HEK293 (cell line): ENCODE results near the gene NOL9.

Experiments used
- CTCF ChIA-PET: fragments of 350-600 bp; formaldehyde crosslinking; extraction: SDS; loops from one replicate; lab custom pipeline; 2021; ENCODE audit warnings: antibody characterized with exemption; lab: Yijun Ruan, JAX
- POLR2A ChIA-PET: fragments of 300-600 bp; formaldehyde crosslinking; extraction: SDS; loops from one replicate; lab custom pipeline; 2020; ENCODE audit warnings: antibody characterized with exemption, inconsistent platforms; lab: Yijun Ruan, JAX
- H3K27ac ChIP-seq: fragments of 200-500 bp; sonication (Bioruptor generic); 2 replicates; pipeline ENCODE4 v1.5.1; 2014; ENCODE audit warnings: low read depth, low read length, control low read depth, inconsistent platforms; ENCODE audit errors: extremely low read depth
- H3K36me3 ChIP-seq, 2 experiments: fragments of 200-500 bp in 1 of 2; sonication (Bioruptor generic) in 1 of 2; 1 replicate in 1 of 2; 2 replicates in 1 of 2; pipeline ENCODE4 v1.5.1; 2014 to 2017; ENCODE audit warnings: inconsistent platforms in 2 of 2, low read length in 2 of 2; ENCODE audit not compliant: control insufficient read depth in 2 of 2, insufficient read depth in 1 of 2
- H3K4me1 ChIP-seq: fragments of 200-500 bp; sonication (Bioruptor generic); 2 replicates; pipeline ENCODE4 v1.5.1; 2014; ENCODE audit warnings: mild to moderate bottlenecking, low read length, inconsistent platforms; ENCODE audit not compliant: control insufficient read depth, insufficient read depth
- H3K4me3 ChIP-seq: 2 replicates; pipeline ENCODE4 v1.5.1; 2011; ENCODE audit warnings: low read depth, mild to moderate bottlenecking, control low read depth, low read length, moderate library complexity
- H3K9me3 ChIP-seq: fragments of 200-500 bp; sonication (Bioruptor generic); 2 replicates; pipeline ENCODE4 v1.5.1; 2014; ENCODE audit warnings: low read depth, low read length, inconsistent platforms; ENCODE audit not compliant: control insufficient read depth, insufficient read depth
- KLF1 ChIP-seq: fragments of 450-650 bp; formaldehyde crosslinking; IDR thresholded peaks from 2 replicates; pipeline ENCODE4 v1.5.1; 2016; ENCODE audit warnings: missing biosample characterization, missing genetic modification characterization
- MZF1 ChIP-seq: fragments of 450-650 bp; formaldehyde crosslinking; IDR thresholded peaks from 2 replicates; pipeline ENCODE4 v1.5.1; 2017; ENCODE audit warnings: missing biosample characterization, missing genetic modification characterization, borderline replicate concordance
- SP7 ChIP-seq: fragments of 450-650 bp; formaldehyde crosslinking; IDR thresholded peaks from 2 replicates; pipeline ENCODE4 v1.5.1; 2016; ENCODE audit warnings: missing biosample characterization, missing genetic modification characterization
- ZBTB20 ChIP-seq: fragments of 450-650 bp; formaldehyde crosslinking; IDR thresholded peaks from 2 replicates; pipeline ENCODE4 v1.5.1; 2016; ENCODE audit warnings: missing biosample characterization, missing genetic modification characterization
- ZFHX2 ChIP-seq: fragments of 450-650 bp; formaldehyde crosslinking; conservative IDR thresholded peaks from 2 replicates; pipeline ENCODE4 v1.5.1; 2016; ENCODE audit warnings: missing biosample characterization, missing genetic modification characterization
- ZNF140 ChIP-seq: fragments of 450-650 bp; formaldehyde crosslinking; IDR thresholded peaks from 2 replicates; pipeline ENCODE4 v1.5.1; 2016; ENCODE audit warnings: missing biosample characterization, missing genetic modification characterization
- ZNF157 ChIP-seq: fragments of 450-650 bp; formaldehyde crosslinking; IDR thresholded peaks from 2 replicates; pipeline ENCODE4 v1.5.1; 2016; ENCODE audit warnings: missing biosample characterization, missing genetic modification characterization
- ZNF174 ChIP-seq: fragments of 450-650 bp; formaldehyde crosslinking; IDR thresholded peaks from 2 replicates; pipeline ENCODE4 v1.5.0; 2017; ENCODE audit warnings: missing biosample characterization, mild to moderate bottlenecking, missing genetic modification characterization
- ZNF2 ChIP-seq: fragments of 450-650 bp; formaldehyde crosslinking; IDR thresholded peaks from 2 replicates; pipeline ENCODE4 v1.5.1; 2016; ENCODE audit warnings: missing biosample characterization, missing genetic modification characterization
- ZNF202 ChIP-seq: fragments of 450-650 bp; formaldehyde crosslinking; IDR thresholded peaks from 2 replicates; pipeline ENCODE4 v1.5.1; 2016; ENCODE audit warnings: missing biosample characterization, missing genetic modification characterization, borderline replicate concordance
- ZNF221 ChIP-seq: fragments of 450-650 bp; formaldehyde crosslinking; IDR thresholded peaks from 2 replicates; pipeline ENCODE4 v1.5.1; 2017; ENCODE audit warnings: missing biosample characterization, missing genetic modification characterization, borderline replicate concordance
- ZNF311 ChIP-seq: fragments of 450-650 bp; formaldehyde crosslinking; IDR thresholded peaks from 2 replicates; pipeline ENCODE4 v1.5.1; 2017; ENCODE audit warnings: missing biosample characterization, missing genetic modification characterization, borderline replicate concordance
- ZNF366 ChIP-seq: fragments of 450-650 bp; formaldehyde crosslinking; conservative IDR thresholded peaks from 2 replicates; pipeline ENCODE4 v1.5.1; 2016; ENCODE audit warnings: missing biosample characterization, missing genetic modification characterization
- ZNF658 ChIP-seq: fragments of 450-650 bp; formaldehyde crosslinking; IDR thresholded peaks from 2 replicates; pipeline ENCODE4; 2016; ENCODE audit warnings: missing biosample characterization, missing genetic modification characterization
- ZNF76 ChIP-seq: fragments of 450-650 bp; formaldehyde crosslinking; IDR thresholded peaks from 2 replicates; pipeline ENCODE4; 2016; ENCODE audit warnings: low read depth, missing biosample characterization, missing genetic modification characterization, borderline replicate concordance
- ZNF843 ChIP-seq: fragments of 450-650 bp; formaldehyde crosslinking; IDR thresholded peaks from 2 replicates; pipeline ENCODE4 v1.5.1; 2016; ENCODE audit warnings: missing biosample characterization, missing genetic modification characterization
- TF ChIP-seq, protein P1 (sequence below): fragments of 450-650 bp; formaldehyde crosslinking; IDR thresholded peaks from 2 replicates; pipeline ENCODE4 v1.5.1; 2017; ENCODE audit warnings: missing biosample characterization, missing genetic modification characterization
- TF ChIP-seq, protein P2 (sequence below): fragments of 450-650 bp; formaldehyde crosslinking; IDR thresholded peaks from 2 replicates; pipeline ENCODE4 v1.5.1; 2016; ENCODE audit warnings: missing biosample characterization, missing genetic modification characterization
- TF ChIP-seq, protein P3 (sequence below): fragments of 450-650 bp; formaldehyde crosslinking; IDR thresholded peaks from 2 replicates; pipeline ENCODE4 v1.5.1; 2016; ENCODE audit warnings: missing biosample characterization, missing genetic modification characterization
- TF ChIP-seq, protein P4 (sequence below): fragments of 450-650 bp; formaldehyde crosslinking; IDR thresholded peaks from 2 replicates; pipeline ENCODE4 v1.5.1; 2017; ENCODE audit warnings: missing biosample characterization, missing genetic modification characterization
- TF ChIP-seq, protein P5 (sequence below): sonication (generic); formaldehyde crosslinking; IDR thresholded peaks from 2 replicates; pipeline ENCODE4 v1.8.1; 2022; ENCODE audit warnings: mild to moderate bottlenecking, moderate library complexity, missing genetic modification reagents
- TF ChIP-seq, protein P6 (sequence below): fragments of 450-650 bp; formaldehyde crosslinking; IDR thresholded peaks from 2 replicates; pipeline ENCODE4 v1.5.1; 2016; ENCODE audit warnings: missing biosample characterization, missing genetic modification characterization, borderline replicate concordance

Gene NOL9

DNA sequence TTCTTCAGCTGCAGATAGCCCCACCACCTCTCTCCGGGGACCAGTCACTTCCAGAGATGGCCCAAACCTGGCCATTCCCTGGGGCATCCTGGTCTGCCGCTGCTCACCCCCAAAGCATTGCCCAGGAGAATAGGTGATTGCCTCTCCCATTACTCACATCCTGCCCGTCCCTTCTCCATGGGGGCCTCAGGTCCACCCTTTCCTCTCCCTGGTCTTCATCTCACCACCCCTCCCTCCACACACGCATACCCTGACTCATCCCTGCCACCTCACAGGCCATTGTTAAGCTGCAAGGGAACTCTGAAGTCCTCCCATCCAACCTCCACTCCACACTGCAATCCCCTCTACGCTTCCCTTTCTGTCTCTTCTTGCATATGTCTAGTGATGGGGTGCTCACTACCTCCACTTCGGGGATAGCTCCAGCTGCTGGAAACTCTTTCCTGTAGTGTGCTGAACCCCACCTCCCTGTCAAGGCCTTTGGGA, 62.8 kb downstream of the NOL9 start, which contains the start of gene PLEKHG5 (continued):
- TF ChIP-seq, protein P1, sequence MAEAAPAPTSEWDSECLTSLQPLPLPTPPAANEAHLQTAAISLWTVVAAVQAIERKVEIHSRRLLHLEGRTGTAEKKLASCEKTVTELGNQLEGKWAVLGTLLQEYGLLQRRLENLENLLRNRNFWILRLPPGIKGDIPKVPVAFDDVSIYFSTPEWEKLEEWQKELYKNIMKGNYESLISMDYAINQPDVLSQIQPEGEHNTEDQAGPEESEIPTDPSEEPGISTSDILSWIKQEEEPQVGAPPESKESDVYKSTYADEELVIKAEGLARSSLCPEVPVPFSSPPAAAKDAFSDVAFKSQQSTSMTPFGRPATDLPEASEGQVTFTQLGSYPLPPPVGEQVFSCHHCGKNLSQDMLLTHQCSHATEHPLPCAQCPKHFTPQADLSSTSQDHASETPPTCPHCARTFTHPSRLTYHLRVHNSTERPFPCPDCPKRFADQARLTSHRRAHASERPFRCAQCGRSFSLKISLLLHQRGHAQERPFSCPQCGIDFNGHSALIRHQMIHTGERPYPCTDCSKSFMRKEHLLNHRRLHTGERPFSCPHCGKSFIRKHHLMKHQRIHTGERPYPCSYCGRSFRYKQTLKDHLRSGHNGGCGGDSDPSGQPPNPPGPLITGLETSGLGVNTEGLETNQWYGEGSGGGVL, result peak; percentile 81
- TF ChIP-seq KLF1 (tag by site-specific recombination), result peak; percentile 94
- TF ChIP-seq ZNF366 (tag by site-specific recombination), result peak; percentile 83
- no peak; the same call in 1 of the 2 replicates for TF ChIP-seq ZFHX2 (tag by site-specific recombination)
- TF ChIP-seq ZBTB20, result peak; percentile 71; the same call in 1 of the 2 replicates
- no peak for TF ChIP-seq ZNF658 (tag by site-specific recombination)
- TF ChIP-seq, protein P2, sequence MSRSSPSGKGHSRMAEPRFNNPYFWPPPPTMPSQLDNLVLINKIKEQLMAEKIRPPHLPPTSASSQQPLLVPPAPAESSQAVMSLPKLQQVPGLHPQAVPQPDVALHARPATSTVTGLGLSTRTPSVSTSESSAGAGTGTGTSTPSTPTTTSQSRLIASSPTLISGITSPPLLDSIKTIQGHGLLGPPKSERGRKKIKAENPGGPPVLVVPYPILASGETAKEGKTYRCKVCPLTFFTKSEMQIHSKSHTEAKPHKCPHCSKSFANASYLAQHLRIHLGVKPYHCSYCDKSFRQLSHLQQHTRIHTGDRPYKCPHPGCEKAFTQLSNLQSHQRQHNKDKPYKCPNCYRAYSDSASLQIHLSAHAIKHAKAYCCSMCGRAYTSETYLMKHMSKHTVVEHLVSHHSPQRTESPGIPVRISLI (tag by site-specific recombination), result no peak
- TF ChIP-seq ZNF140 (tag by site-specific recombination), result no peak
- TF ChIP-seq ZNF2 (tag by site-specific recombination), result no peak
- TF ChIP-seq, all 188 proteins: peak for 30

DNA sequence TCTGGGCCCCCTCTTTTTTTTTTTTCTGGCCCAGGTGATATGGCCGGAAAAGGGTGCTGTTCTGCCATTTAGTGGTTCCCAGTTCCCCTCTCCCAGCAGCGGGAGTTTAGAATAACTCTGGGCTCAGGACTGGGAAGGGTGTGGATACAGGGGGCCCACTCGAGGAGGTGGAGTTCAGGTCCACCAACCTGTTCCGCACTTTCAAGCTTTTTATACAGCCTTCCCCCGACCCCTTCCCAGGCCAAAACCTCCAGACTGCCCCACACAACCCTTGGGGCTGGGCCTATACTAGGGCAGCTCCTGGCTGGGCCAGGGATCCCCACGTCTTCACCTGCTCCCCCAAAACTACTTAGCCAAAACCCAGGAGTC, 63.2 kb downstream of the NOL9 start:
- peak overlapping the region; percentile 67; the same call in 1 of the 2 replicates for H3K27ac ChIP-seq
- TF ChIP-seq ZNF157 (tag by site-specific recombination), result no peak
- no peak for TF ChIP-seq ZNF202 (tag by site-specific recombination)
- no peak for TF ChIP-seq ZNF311 (tag by site-specific recombination)
- TF ChIP-seq, protein P3, sequence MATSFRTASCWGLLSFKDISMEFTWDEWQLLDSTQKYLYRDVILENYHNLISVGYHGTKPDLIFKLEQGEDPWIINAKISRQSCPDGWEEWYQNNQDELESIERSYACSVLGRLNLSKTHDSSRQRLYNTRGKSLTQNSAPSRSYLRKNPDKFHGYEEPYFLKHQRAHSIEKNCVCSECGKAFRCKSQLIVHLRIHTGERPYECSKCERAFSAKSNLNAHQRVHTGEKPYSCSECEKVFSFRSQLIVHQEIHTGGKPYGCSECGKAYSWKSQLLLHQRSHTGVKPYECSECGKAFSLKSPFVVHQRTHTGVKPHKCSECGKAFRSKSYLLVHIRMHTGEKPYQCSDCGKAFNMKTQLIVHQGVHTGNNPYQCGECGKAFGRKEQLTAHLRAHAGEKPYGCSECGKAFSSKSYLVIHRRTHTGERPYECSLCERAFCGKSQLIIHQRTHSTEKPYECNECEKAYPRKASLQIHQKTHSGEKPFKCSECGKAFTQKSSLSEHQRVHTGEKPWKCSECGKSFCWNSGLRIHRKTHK (tag by site-specific recombination), result no peak
- TF ChIP-seq ZNF221, result no peak
- TF ChIP-seq, protein P4, sequence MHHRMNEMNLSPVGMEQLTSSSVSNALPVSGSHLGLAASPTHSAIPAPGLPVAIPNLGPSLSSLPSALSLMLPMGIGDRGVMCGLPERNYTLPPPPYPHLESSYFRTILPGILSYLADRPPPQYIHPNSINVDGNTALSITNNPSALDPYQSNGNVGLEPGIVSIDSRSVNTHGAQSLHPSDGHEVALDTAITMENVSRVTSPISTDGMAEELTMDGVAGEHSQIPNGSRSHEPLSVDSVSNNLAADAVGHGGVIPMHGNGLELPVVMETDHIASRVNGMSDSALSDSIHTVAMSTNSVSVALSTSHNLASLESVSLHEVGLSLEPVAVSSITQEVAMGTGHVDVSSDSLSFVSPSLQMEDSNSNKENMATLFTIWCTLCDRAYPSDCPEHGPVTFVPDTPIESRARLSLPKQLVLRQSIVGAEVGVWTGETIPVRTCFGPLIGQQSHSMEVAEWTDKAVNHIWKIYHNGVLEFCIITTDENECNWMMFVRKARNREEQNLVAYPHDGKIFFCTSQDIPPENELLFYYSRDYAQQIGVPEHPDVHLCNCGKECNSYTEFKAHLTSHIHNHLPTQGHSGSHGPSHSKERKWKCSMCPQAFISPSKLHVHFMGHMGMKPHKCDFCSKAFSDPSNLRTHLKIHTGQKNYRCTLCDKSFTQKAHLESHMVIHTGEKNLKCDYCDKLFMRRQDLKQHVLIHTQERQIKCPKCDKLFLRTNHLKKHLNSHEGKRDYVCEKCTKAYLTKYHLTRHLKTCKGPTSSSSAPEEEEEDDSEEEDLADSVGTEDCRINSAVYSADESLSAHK, result 0 out of 2 replicates have a peak, but pooled peaks have one; percentile 18
- no peak for TF ChIP-seq ZNF843 (tag by site-specific recombination)
- TF ChIP-seq, protein P5, sequence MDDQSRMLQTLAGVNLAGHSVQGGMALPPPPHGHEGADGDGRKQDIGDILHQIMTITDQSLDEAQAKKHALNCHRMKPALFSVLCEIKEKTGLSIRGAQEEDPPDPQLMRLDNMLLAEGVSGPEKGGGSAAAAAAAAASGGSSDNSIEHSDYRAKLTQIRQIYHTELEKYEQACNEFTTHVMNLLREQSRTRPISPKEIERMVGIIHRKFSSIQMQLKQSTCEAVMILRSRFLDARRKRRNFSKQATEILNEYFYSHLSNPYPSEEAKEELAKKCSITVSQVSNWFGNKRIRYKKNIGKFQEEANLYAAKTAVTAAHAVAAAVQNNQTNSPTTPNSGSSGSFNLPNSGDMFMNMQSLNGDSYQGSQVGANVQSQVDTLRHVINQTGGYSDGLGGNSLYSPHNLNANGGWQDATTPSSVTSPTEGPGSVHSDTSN (CRISPR knock-in tag), result no peak
- TF ChIP-seq MZF1 (tag by site-specific recombination), result no peak
- TF ChIP-seq, protein P6, sequence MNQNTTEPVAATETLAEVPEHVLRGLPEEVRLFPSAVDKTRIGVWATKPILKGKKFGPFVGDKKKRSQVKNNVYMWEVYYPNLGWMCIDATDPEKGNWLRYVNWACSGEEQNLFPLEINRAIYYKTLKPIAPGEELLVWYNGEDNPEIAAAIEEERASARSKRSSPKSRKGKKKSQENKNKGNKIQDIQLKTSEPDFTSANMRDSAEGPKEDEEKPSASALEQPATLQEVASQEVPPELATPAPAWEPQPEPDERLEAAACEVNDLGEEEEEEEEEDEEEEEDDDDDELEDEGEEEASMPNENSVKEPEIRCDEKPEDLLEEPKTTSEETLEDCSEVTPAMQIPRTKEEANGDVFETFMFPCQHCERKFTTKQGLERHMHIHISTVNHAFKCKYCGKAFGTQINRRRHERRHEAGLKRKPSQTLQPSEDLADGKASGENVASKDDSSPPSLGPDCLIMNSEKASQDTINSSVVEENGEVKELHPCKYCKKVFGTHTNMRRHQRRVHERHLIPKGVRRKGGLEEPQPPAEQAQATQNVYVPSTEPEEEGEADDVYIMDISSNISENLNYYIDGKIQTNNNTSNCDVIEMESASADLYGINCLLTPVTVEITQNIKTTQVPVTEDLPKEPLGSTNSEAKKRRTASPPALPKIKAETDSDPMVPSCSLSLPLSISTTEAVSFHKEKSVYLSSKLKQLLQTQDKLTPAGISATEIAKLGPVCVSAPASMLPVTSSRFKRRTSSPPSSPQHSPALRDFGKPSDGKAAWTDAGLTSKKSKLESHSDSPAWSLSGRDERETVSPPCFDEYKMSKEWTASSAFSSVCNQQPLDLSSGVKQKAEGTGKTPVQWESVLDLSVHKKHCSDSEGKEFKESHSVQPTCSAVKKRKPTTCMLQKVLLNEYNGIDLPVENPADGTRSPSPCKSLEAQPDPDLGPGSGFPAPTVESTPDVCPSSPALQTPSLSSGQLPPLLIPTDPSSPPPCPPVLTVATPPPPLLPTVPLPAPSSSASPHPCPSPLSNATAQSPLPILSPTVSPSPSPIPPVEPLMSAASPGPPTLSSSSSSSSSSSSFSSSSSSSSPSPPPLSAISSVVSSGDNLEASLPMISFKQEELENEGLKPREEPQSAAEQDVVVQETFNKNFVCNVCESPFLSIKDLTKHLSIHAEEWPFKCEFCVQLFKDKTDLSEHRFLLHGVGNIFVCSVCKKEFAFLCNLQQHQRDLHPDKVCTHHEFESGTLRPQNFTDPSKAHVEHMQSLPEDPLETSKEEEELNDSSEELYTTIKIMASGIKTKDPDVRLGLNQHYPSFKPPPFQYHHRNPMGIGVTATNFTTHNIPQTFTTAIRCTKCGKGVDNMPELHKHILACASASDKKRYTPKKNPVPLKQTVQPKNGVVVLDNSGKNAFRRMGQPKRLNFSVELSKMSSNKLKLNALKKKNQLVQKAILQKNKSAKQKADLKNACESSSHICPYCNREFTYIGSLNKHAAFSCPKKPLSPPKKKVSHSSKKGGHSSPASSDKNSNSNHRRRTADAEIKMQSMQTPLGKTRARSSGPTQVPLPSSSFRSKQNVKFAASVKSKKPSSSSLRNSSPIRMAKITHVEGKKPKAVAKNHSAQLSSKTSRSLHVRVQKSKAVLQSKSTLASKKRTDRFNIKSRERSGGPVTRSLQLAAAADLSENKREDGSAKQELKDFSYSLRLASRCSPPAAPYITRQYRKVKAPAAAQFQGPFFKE (tag by site-specific recombination), result no peak
- no peak for TF ChIP-seq ZNF76 (tag by site-specific recombination)
- TF ChIP-seq SP7 (tag by site-specific recombination), result no peak
- TF ChIP-seq ZNF174 (tag by site-specific recombination), result no peak

More for the DNA sequence above, 63.2 kb downstream of the NOL9 start:
- CTCF ChIA-PET, result interaction anchor here (0.8 to 3.6 kb wide), 11 partner anchors 8 to 246 kb away, joined by 3 to 40 read pairs (median 6); no protein-coding TSS in a partner anchor
- Histone ChIP-seq H3K36me3 (peaks cover 0 to 3% of the 10 kb centered on the region in 2 experiments; a peak in 1 of 3 replicates), H3K9me3 (no peaks in the 10 kb centered on the region), H3K4me3 (peak overlapping the region; percentile 72), H3K4me1 (no peaks in the 10 kb centered on the region)
- POLR2A ChIA-PET, result interaction anchor here (0.7 to 2.0 kb wide), 6 partner anchors 9 to 258 kb away, joined by 3 to 5 read pairs (median 4); partner anchors contain the start of gene NOL9
